GM12892 (cell line): ENCODE measurements around the gene SPINDOC.

ENCODE experiments used
- POLR2A ChIP-seq: IDR thresholded peaks from 2 replicates; pipeline ENCODE4 v1.6.1; 2011; ENCODE audit warnings: low read depth, low read length, control low read depth
- POLR2AphosphoS5 ChIP-seq: IDR thresholded peaks from 2 replicates; pipeline ENCODE4 v1.6.1; 2011; ENCODE audit warnings: low read depth, low read length, control low read depth

DNA sequence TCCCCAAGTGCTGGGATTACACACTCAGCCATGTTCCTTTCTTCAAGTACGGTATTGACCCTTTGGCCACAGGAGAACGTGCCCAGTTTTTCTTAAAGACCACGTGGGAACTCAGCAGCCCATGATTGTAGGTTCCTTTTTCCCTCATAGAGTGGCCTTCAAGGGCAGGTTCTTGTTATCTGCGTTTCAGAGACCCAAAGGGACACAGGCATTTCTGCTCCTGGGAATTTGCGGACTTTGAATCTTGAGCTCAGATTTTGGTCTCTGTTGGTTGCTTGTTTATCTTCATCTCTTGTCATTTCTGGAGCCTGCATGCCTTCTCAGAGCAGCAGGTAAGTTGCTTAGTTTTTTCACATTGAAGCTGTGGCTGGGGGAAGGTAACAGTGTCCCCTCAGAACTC, 37.7 kb downstream of the SPINDOC start:
- TF ChIP-seq POLR2A (no peak), POLR2AphosphoS5 (no peak)
